ENCODE measurements around the gene CACNA2D4. TPM values are rescaled to one million over a fixed set of nuclear protein-coding genes. Genes with fewer than 3 reads are reported as not detected.

The CACNA2D4 gene
- total RNA-seq, 1 experiment from 2014 or later = not detected

- DNase-seq (ENCODE audit: extremely low read depth, low read depth) = no peak
These were observed 123.9 kb downstream of the CACNA2D4 start for GRCh38 chr12:1794440-1795090.

DNA sequence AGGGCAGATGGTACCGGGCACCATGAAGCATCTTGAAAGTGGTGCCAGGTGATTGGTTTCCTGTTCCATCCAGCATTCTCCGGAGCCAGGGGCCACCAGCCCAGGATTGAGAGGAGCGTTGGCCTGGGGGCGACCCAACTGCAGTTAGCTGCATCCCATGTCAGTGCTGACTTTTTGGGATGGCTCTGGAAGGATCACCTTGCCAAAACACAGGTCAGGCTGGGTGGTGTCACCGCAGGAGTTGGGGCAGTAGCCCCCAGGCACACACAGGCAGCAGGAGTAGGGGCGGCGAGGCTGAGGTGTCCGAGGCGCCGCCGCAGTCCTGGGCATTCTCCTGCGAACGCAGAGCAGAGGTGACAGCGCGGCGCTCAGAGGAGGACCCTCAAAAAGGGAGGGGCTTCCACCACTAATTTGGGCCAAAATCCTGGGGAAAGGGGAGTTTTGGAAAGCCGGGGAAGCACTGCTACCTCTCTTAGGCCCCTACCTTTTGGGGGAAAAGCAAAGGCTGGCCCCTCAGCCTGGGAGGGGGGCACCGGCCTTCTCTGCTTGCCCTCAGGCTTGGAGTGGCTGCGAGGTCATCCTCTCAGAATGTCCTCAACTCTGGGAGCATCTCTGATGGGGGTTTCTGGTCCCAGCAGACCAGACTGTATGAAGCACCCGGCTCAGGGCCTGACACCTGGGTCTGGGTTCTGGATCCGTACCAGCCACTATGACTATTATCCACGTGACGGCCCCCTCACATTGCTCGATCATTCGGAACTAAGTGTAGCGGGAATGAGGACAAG is 124.8 kb downstream of the CACNA2D4 start:
- DNase-seq (ENCODE audit: extremely low read depth, low read depth) = no peak

GRCh38 chr12:1792406-1792805 is 126.0 kb downstream of the CACNA2D4 start:
- no peak for DNase-seq (ENCODE audit: extremely low read depth, low read depth)

DNA sequence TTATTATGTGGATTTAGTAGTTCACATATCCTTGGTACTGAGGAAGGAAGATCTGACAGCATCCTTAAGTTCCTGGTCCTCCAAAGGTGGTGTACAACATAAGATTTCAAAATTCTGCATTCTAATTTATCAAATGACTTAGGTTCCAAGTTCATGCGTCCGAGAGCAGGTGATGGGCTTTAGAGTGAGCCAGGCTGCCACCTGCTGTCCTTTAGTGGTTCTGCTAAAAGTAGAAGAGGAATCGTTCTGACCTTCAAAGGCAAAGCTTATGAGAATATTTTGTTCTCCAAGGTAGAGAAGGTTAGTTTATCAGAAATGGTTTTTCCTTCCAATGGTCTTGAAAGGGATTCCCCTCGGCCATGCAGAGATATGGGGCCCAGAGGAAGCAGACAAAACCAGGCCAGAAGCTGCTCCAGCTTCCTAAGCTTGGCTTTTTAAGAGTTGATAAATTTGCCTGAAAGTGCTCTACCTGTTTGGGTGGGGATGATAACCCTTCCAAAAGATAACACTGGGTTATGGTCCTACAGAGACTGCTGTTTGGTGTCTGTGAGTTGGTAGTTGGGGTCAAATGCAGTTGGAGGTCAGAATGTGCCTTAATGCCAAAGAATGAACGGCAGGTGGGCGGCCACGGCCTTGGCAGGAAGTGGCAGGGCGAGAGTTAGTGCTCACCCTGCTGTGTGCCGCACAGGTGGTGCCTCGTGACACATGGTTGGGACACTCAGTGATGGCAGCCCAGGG is 127.2 kb downstream of the CACNA2D4 start:
- peak; percentile 58 for DNase-seq (ENCODE audit: extremely low read depth, low read depth)

- no peak for DNase-seq (ENCODE audit: extremely low read depth, low read depth)
These were observed 128.0 kb downstream of the CACNA2D4 start for GRCh38 chr12:1790444-1790843.

DNA sequence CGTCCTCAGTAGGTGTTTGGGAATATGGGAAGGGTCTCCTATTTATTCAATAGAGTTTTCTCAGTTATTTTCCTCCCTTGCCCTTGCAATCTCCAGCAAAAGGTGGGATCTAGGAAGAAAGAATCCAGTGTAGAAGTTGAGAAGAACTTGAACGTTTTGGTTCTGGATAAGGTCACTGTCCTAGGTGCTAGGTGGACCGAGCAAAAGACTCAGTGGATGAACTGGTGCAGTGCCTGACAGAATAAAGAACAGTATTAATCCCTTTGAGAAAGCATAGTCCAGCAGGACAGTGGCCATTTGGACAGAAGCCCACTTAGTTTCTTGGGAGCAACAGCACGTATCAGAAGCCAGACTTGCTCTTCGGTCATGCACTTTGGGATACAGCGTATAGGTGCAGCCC is 130.7 kb downstream of the CACNA2D4 start:
- DNase-seq (ENCODE audit: extremely low read depth, low read depth) = no peak

DNA sequence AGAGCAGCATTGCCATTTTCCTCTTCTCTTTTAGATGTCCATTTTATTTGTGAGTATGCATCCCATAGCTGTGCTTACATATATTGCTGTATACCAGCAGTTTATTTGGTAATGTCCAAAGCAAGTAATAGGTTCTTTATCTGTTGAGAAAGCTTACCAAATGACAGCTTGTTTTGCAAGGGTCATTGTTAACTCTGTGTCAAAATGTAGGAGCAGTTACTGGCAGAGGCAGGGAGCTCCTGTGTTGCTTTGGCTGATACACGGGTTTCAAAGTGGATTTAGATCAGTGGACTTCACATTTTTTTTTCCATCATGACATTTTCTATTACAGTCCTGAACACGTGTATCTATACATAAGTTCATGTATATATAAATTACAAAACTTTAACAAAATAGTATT is 136.2 kb downstream of the CACNA2D4 start:
- no peak for DNase-seq (ENCODE audit: extremely low read depth, low read depth)

DNA sequence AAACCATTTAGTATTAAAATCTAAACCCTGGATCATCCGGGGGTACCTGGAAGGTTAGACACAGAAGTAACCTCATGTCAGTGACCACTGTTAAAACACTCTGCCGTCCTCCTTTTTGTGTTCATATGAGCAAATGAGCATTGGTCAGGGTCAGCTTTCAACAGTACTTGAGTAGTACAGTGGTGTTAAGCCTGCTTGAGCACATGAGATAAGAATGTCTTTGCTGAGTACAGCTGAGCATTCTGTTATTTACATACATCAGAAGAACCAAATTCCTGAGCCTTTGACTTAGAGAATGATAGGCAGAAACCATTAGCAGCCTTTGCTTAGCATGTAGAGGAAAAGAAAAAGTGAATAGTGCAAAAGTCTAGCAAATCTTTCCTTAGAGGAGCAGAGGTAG is 136.7 kb downstream of the CACNA2D4 start:
- no peak for DNase-seq (ENCODE audit: extremely low read depth, low read depth)

- DNase-seq (ENCODE audit: extremely low read depth, low read depth) = no peak
These were observed 138.7 kb downstream of the CACNA2D4 start for GRCh38 chr12:1779783-1780182.

DNA sequence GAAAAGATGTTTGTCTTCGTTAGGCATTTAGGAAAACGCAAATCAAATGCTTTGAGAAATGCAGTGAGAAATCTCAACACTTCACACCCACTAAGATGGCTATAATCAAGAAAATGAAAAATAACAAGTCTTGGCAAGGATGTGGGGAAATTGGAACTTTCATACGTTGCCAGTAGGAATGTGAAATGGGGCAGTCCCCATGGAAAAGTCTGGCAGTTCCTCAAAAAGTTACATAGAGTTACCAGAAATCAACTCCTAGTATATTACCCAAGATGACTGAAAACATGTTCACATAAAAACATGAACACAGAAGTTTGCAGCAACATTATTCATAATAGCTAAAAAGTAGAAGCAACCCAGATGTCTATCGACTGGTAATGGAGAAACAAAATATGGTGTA is 139.5 kb downstream of the CACNA2D4 start:
- DNase-seq (ENCODE audit: extremely low read depth, low read depth) = no peak

DNA sequence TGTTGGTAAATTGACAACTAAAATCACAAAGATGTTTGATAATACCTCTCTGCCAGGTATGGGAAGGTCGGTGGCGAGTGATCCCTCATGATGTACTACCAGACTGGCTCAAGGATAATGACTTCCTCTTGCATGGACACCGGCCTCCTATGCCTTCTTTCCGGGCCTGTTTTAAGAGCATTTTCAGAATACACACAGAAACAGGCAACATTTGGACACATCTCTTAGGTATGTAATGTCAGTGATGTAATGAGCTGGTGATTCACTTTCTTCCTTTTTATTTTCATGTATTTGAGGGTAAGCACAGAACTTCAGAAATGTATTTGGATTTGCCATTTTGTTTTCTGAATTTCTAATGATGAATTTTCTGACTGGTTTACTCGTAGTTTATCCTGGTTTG is 140.7 kb downstream of the CACNA2D4 start:
- DNase-seq (ENCODE audit: extremely low read depth, low read depth) = no peak

- no peak for DNase-seq (ENCODE audit: extremely low read depth, low read depth)
These were observed 142.1 kb downstream of the CACNA2D4 start for GRCh38 chr12:1776170-1776921.

GRCh38 chr12:1773937-1774655 is 144.4 kb downstream of the CACNA2D4 start:
- DNase-seq (ENCODE audit: extremely low read depth, low read depth) = no peak

DNA sequence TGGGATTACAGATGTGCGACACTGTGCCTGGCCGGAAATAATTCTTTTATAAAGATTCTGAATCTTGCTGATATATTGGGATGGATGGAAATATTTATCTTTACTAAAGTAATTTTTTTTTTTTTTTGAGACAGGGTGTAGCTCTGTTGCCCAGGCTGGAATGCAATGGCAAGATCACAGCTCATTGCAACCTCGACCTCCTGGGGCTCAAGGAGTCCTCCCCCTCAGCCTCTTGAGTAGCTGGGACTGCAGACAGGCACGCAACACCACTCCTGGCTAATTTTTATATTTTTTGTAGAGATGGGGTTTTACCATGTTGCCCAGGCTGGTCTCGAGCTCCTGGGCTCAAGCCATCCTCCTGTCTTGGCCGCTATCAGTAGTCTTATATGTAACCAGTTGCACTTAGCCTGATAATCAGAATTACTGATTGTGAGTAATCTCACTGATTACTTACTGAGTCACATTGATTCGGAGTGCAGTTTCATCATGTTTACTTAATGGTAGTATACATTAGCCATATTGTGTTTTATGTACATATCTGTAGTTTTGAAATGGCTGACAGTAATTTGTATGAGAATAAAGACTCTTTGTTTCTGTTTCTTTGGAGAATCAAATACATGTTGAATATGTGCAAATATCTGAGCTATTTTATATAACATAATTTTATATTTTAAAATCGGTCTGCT is 148.5 kb downstream of the CACNA2D4 start:
- no peak for DNase-seq (ENCODE audit: extremely low read depth, low read depth)

- DNase-seq (ENCODE audit: extremely low read depth, low read depth) = no peak
These were observed 149.8 kb downstream of the CACNA2D4 start for GRCh38 chr12:1768615-1769014.

DNA sequence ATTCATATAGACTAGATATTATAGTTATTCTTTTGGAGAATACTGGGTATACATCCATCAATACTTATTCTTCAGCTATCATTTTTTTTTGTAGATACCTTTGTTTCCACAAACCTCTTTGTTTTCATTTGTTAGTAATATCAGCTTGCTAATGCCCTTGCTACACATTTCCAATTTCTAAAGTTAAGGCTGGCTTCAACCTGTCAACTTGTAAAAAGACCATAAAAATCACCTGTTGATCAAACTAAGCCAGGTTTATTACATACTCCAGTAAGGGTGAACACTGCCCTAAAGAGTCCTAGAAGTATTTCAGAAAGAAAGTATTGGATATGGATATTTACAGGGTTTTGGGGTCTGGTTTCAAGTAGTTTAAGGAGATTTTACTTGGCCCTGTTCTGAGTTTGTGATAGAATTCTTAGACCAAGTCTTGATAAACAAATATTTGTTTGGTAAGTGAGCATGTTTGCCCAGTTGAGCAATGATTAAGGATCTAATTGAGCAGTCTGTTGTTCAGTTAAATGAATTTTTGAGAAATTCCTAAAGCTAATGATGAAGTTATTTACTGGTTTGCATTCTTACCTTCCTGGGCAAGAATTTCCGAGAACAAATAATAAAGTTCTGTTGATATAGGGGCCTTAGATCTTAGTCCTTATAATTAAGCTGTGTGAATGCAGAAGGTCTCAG is 150.9 kb downstream of the CACNA2D4 start:
- DNase-seq (ENCODE audit: extremely low read depth, low read depth) = no peak

GRCh38 chr12:1766110-1766509 is 152.3 kb downstream of the CACNA2D4 start:
- no peak for DNase-seq (ENCODE audit: extremely low read depth, low read depth)

GRCh38 chr12:1763153-1763552 is 155.3 kb downstream of the CACNA2D4 start:
- DNase-seq (ENCODE audit: extremely low read depth, low read depth) = no peak

DNA sequence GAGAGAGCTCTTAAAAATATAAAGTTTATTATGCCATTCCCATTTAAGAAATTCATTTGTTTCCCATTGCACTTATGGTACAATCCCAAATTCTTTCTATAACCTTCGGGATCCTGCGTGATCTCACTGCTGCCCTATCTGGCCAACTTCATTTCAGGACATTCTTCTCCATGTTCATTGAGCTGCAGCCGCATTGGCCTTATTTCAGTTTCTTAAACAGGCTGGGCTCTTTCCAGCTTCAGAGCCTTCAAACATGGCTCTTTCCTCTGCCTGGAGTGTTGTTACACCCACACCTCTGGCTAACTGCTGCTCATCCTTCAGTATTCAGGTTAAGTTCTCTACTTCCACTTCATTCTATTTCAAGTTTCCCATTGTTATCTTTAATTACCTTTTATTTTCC is 156.6 kb downstream of the CACNA2D4 start:
- no peak for DNase-seq (ENCODE audit: extremely low read depth, low read depth)

All from NCI-H460 (cell line).